Cerebellar nuclear complex (tissue), 1 donor: ENCODE data around the gene PCDHB10.
"Not testable (repeated sequence)": the region's sequence is repeated elsewhere in the genome, so short reads cannot be mapped to it uniquely, and the experiment has no call there.

Experiments used
- DNase-seq, 2 experiments: peaks; one replicate each; lab custom pipeline; 2025; lab: John Stamatoyannopoulos, UW

Gene PCDHB10

GRCh38 chr5:141192110-141192725 lies at the start of gene PCDHB10:
PCDHB10 (plus strand) TSS chr5:141192353; CDS start chr5:141192553, 200 bp downstream.
- DNase-seq: no peak

- no peak for DNase-seq
Measured at GRCh38 chr5:141149812-141150211, 42.3 kb upstream of the PCDHB10 start, which contains the start of gene PCDHB6. PCDHB6 (plus strand) TSS chr5:141150057; CDS start chr5:141150258, 201 bp downstream.

GRCh38 chr5:141150224-141150992 lies 41.7 kb upstream of the PCDHB10 start:
- no peak for DNase-seq

GRCh38 chr5:141150993-141151325 lies 41.2 kb upstream of the PCDHB10 start:
- DNase-seq: no peak

GRCh38 chr5:141151632-141152031 lies 40.5 kb upstream of the PCDHB10 start:
- not testable (repeated sequence) for DNase-seq

GRCh38 chr5:141152096-141152495 lies 40.1 kb upstream of the PCDHB10 start:
- not testable (repeated sequence) for DNase-seq

GRCh38 chr5:141155540-141156374 lies 36.4 kb upstream of the PCDHB10 start:
- DNase-seq: no peak

GRCh38 chr5:141157356-141157755 lies 34.8 kb upstream of the PCDHB10 start:
- not testable (repeated sequence) for DNase-seq

- DNase-seq: not testable (repeated sequence)
Measured at GRCh38 chr5:141157901-141158300, 34.3 kb upstream of the PCDHB10 start.

GRCh38 chr5:141172381-141173204 lies 19.6 kb upstream of the PCDHB10 start, which contains the start of gene PCDHB7:
PCDHB7 (plus strand) TSS chr5:141172644; CDS start chr5:141172836, 192 bp downstream.
- no peak for DNase-seq

- DNase-seq: not testable (repeated sequence)
Measured at GRCh38 chr5:141174291-141175104, 17.7 kb upstream of the PCDHB10 start.

GRCh38 chr5:141175933-141176332 lies 16.2 kb upstream of the PCDHB10 start:
- no peak for DNase-seq

GRCh38 chr5:141177577-141178191 lies 14.5 kb upstream of the PCDHB10 start, which contains the start of gene PCDHB8:
PCDHB8 (plus strand) TSS chr5:141177790; CDS start chr5:141178035, 245 bp downstream.
- DNase-seq: not testable (repeated sequence)

GRCh38 chr5:141179371-141179770 lies 12.8 kb upstream of the PCDHB10 start:
- DNase-seq: not testable (repeated sequence)

- not testable (repeated sequence) for DNase-seq
Measured at GRCh38 chr5:141179876-141180275, 12.3 kb upstream of the PCDHB10 start.

- no peak for DNase-seq
Measured at GRCh38 chr5:141180313-141180712, 11.8 kb upstream of the PCDHB10 start.

- DNase-seq: no peak
Measured at GRCh38 chr5:141182248-141182647, 9.9 kb upstream of the PCDHB10 start, which contains the start of gene PCDHB16. PCDHB16 (plus strand) TSS chr5:141182387; CDS start chr5:141182560, 173 bp downstream.

GRCh38 chr5:141184117-141184855 lies 7.9 kb upstream of the PCDHB10 start:
- not testable (repeated sequence) for DNase-seq

GRCh38 chr5:141186897-141187512 lies 5.1 kb upstream of the PCDHB10 start, which contains the start of gene PCDHB9:
PCDHB9 (plus strand) TSS chr5:141187161; CDS start chr5:141187319, 158 bp downstream.
- DNase-seq: no peak
